Stimulated activated naive CD4-positive, alpha-beta T cell (primary cell): ENCODE measurements around the gene PSMG3.

ENCODE experiments used
- DNase-seq, 6 experiments: peaks; one replicate each; lab custom pipeline; 2025; lab: John Stamatoyannopoulos, UW

PSMG3 gene, protein sequence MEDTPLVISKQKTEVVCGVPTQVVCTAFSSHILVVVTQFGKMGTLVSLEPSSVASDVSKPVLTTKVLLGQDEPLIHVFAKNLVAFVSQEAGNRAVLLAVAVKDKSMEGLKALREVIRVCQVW

GRCh38 chr7:1569833-1570632 is at the start of gene PSMG3:
TSS of gene PSMG3 (minus strand) at chr7:1570032. CDS start at chr7:1569339, 693 bp downstream.
- peak; percentile 66 to 85 (median 74) for DNase-seq

GRCh38 chr7:1618475-1618874 is 48.6 kb upstream of the PSMG3 start:
- DNase-seq = no peak

GRCh38 chr7:1617957-1618356 is 48.1 kb upstream of the PSMG3 start:
- DNase-seq = no peak

DNA sequence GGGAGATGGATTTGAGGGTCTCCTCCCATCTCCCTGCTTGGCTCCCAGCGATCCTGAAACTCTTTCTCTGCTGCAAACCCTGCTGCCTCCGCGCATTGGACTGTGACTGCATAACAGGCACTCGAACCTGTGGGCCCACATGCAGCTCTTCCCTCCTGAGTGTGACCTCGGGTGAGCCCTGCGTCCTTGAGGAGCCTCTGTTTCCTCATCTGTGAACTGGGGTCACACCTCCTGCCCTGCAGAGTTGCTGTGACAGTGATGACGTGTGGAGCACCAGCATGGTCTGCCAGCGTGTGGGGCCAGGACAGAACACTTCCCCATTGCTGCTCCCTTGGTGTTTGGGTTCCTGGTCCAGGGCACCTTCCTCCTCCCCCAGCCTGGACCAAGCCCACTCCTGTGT is 46.9 kb upstream of the PSMG3 start:
- no peak for DNase-seq

GRCh38 chr7:1611708-1612241 is 41.9 kb upstream of the PSMG3 start:
- DNase-seq = no peak

DNA sequence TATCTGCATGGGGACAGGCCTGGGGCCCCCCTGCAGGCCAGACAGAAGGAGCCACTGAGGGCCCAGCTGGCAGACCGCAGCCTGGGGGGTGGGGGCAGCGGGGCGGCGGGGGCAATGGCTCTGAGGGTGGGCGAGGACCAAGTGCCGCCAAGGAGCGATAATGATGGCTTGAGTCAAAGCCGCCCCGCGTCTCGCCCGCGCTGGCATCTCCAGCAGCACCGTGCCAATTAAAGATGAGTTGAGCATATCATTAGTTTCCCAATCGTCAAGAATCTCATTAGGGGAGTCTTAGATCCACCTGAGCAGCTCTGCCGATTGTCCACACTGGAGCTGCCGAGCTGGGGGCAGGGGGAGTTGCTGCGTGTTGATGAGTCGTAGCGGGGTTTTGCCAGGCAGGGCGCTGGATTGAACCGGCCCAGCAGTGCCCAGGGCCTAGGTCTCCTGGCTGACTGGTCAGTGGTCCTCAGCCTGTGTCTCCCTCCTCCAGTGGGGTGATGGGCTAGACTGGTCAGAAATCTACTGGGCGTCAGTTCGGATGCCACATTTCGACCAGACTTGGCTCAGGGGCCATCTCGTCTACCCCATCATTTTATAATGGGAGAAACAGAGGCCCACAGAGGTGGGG is 41.0 kb upstream of the PSMG3 start:
- DNase-seq = no peak

GRCh38 chr7:1610013-1610677 is 40.3 kb upstream of the PSMG3 start:
- no peak for DNase-seq

DNA sequence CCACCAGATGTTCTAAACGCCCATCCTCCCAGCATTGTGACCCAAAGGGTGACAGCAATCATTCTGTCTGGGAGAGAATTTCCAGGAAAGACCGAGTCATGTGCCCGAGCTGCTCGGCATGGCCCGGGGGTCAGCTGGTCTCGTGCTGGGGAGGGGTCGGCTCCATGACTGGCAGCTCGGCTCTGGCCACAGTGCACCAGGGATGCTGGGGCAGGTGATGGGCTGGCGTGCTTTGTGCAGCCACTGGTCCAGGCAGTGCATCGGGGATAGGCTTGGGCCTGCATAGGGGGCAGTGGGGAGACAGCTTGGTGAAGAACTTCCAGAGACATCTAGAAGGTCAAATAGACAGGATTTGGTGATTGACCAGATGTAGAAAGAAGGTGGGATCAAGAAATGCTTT is 39.2 kb upstream of the PSMG3 start:
- no peak for DNase-seq

GRCh38 chr7:1608318-1608717 is 38.5 kb upstream of the PSMG3 start:
- no peak for DNase-seq

DNA sequence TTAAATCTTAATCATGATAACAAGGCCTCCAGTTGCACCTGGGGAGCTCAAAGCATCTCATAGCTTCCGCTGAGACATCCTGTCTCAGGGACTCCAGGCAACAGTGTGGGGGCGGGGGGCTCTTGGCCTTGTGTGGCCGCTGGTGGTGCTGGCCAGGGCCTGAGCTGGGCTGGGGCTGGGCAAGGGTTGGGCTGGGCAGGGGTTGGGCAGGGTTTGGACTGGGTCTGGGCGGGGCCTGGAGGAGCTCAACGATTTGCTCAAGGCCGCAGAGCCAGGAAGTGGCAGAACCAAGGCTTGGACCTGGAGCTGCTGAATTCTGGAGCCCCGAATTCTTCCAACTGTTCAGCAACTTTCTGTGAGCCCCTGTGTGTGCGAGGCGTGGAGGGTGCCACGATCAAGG is 37.9 kb upstream of the PSMG3 start:
- no peak for DNase-seq

DNA sequence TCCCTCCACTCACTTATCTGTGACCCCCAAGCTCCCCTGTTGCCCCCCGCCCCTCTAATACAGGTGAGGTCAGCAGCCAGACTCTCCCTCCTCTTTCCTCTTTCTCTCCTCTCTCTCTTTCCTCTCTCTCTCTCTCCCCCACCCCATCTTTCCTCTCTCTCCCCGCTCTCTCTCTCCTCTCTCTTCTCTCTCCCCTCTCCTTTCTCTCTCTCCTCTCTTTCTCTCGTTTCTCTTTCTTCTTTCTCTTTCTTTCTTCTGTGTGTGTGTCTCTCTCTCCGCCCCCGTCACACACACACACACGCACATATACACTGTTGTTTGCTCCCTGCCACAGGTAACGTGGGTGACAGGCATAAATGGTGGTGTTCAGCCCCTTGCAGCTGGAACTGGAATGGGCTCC is 37.2 kb upstream of the PSMG3 start:
- no peak for DNase-seq

GRCh38 chr7:1604383-1604782 is 34.6 kb upstream of the PSMG3 start:
- no peak for DNase-seq

DNA sequence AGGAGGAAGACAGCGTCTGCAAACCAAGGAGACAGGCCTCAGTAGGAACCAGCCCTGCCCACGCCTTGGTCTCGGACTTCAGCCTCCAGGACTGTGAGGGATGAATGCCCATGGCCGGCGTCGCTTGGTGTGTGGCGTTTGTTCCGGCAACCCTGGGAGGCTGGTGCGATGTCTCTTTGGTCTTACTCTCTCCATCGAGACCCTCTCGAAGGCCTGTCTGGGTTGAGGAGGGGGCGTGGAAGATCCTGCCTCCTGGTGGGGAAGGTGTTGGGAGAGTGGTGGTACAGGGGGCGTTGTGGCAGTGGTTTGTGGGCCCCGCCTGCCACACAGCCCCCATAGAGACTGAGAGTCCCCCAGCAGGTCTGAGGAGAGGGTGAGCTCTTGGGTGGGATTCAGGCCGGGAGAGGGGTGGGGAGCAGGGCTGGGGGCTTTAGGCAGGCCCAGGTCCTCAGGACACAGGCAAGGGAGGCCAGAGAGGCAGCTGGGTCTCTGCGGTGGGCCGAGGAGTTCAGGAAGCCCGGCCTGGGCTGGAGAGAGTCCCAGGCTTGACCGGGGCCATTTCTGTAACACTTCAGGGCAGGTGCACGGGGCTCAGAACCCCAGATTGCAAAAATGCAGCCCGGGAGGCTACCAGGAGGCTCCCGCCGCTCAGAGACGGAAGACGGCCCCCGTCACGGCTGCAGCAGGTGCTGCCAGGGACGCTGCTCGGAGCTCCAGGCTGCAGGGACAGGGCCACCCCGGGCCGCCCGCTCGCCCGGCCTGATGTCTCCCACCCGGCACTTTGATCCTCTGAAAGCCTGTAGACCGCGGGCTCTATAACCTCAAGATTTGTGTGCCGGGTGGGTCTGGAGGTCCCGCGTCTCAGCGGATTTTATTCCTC is 33.8 kb upstream of the PSMG3 start:
- DNase-seq = no peak

DNA sequence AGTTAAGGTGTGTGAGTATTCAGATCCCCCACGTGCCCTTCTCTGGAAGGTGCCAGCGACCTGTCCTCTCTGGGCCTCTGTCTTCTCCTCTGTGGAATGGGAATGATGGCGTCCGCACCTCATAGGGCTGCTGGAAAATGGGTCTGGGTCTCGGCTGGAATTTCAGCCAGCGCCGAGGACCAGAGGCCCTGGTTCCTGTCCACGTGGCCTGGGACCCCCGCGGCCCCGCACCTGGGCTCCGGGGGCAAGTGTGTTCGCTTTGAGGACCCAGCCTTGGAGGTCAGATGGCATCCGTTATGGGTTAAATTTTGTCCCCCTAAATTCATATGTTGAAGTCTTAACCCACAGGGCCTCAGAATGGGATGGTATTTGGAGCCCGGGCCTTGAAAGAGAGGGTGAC is 32.6 kb upstream of the PSMG3 start:
- DNase-seq = no peak

DNA sequence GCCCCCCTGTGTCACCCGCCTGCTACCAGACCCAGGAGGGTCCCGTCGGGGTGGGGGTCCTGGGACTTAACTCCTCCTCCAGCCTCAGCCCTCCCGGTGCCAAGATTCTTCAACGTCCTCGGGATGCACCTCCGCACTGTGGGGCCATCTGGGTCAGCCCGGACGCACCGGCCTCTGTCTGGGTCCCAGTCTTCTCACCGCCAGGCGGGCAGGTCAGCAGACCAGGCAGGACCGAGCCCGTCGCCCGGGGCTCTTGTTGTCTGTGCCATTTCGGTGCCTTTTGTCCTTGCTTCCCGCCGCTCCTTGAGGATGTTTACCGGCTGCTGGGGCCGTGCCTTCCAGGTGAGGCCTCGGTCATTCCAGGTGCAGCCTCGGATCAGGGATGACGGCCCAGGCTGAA is 32.1 kb upstream of the PSMG3 start:
- no peak for DNase-seq

DNA sequence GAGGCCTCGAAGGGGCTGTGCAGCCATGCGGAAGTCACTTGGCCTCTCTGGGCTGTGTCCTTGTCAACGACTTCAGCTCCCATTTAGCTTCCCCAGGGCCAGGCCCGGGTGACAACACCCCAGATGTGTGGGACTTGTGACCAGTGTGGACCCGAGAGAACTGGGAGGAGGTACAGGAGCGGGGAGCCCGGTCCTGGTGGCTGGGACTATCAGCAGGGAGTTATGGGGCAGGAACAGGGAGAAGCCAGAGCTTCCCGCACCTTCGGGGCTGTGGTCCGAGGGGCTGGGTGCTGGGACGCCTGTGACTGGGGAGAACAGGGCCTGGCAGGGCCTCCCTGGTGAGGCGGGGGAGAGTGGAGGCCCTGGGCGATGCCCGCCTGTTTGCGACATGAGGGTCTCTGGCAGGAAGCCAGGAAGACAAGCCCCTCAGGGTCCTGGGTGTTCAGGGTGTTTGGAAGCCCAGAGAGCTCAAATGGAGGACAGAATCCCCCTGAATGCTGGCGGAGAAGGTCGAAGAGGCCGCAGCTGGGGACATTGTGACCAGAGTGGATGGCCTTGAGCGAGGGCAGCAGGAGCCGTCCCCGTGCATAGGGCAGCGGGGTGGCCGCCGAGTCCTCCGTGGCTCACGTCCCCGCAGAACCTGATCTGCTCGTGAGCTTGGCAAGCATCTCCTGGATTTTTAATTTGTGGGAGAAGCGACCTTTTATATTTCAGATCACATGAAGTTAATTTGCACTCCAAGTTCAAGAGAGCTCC is 30.0 kb upstream of the PSMG3 start:
- DNase-seq = no peak

DNA sequence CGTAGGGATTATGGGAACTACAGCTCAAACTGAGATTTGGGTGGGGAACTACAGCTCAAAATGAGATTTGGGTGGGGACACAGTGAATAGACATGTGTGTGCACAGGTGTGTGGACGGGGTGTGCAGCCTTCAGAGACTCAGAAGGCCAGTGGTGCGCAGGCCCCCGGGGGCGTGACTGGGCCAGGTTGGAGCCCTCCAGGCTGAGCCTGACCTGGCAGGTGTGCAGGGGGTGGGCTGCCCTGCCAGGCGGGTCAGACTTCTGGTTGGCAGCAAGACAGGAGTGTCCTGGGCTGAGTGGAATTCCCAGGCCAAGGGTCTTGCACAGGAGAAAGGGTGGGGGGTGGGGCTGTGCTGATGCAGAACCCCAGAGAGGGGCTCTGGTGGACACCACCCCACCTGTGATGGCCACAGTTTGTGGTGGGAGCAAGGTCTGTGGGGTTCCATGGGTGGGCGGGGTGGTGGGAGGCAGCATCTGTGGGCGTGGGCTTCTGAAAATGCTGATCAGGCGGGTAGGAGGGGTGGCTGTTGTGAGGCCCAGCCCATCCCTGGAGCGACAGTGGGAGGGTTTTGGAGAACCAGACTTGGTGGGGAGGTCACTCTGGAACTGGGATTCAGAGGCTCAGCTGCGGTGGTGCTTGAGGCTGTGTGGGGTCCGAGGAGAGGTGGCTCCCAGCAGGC is 29.3 kb upstream of the PSMG3 start:
- no peak for DNase-seq

DNA sequence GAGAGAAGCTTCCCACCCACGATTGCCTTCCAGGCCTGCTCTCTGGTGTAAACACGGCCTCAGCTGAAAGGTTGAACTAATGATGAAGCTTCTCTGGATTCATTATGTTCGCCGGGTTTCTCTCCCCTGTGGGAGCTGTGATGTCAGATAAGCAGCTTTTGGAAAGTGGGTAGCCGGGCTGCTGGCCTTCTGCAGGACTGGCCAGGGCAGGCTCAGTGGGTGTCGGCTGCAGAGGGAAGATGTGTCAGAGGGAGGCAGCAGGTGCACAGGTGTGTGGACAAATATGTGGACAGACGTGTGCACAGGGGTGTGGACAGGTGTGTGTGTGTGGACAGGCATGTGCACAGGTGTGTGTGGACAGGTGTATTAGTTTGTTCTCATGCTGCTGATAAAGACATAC is 28.5 kb upstream of the PSMG3 start:
- no peak for DNase-seq

DNA sequence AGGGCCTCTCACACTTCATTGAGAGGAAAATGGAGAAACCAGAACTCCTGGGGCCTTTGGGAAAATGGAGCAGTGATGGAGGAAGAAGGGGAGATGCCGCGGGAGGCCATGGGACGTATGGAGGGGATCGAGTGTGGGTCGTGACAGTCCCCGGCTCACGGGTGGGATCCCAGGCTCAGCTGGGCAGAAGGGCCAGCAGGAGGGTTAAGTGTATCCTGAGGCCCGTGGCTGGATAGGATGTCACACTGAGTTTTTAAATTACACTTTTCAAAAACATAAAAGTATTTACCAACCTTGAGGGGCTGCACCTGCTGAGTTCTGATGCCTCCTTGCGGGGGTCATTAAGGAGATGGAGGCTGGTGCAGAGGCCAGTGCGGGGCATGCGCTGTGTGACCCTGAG is 28.0 kb upstream of the PSMG3 start:
- no peak for DNase-seq

DNA sequence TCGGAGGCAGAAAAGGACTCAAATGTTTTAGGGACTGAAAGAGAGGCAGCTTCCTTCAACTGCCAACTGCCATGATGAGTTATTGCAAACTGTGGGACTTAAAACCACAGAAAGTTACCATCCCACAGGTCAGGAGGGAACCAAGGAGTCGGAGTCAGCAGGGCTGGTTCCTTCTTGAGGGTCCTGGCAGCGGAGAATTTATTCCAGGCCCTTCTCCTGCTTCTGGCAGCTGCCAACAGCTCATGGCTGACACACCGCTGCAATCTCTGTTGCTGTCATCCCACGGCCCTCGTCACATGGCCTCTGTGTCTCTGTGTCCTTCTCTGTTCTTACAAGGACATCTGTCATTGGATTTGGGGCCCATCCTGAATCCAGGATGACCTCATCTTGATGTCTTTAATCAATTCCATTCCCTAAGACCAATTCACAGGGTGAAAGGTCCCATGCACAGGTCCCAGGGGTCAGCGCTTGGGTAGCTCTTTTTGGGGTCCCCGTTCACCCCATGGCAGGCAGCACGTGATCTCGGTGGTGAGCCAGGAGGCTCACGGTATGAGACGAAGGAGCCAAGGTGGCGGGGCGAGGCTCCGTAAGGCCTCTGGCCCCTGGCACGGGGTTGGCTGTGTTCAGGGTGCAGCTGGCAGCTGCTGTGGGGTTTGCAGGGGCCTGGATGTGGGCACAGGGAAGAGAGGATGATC is 27.4 kb upstream of the PSMG3 start:
- no peak for DNase-seq
